NOMO-1 treated with dmso at 0.1 percent for 144 hours (cell line): ENCODE data around the gene COA8.

Source experiments
- DNase-seq: peaks from one replicate; lab custom pipeline; 2025; ENCODE audit not compliant: unreplicated experiment; lab: John Stamatoyannopoulos, UW

The COA8 gene

GRCh38 chr14:103616635-103617300 lies 54.0 kb downstream of the COA8 start:
- DNase-seq, result no peak

DNA sequence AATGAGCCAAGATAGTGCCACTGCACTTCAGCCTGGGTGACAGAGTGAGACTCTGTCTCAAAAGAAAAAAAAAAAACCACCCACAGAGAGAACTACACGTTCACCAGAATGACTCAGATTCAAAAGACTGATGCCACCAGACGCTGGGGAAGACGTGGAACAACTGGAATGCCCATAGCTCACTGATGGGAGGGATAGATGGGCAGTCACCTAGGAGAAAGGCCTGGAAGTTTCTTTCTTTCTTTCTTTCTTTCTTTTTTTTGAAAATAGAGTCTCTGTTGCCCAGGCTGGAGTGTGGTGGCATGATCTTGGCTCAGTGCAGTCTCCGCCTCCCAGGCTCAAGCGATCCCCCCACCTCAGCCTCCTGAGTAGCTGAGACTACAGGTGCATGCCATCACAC lies 56.3 kb downstream of the COA8 start:
- no peak for DNase-seq

- no peak for DNase-seq
Observed at GRCh38 chr14:103621860-103622259, 59.1 kb downstream of the COA8 start.

DNA sequence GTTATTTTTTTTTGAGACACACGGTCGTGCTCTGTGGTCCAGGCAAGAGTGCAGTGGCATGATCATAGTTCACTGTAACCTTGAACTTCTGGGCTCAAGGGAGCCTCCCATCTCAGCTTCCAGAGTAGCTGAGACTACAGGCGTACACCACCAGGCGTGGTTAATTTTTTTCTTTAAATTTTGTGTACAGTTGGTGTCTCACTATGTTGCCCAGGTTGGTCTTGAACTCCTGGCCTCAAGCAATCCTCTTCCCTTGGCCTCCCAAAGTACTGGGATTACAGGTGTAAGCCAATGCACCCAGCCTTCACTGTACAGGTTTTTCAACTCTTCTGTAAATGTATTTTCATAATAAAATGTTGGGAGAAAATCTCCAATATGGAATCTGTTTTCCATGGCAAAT lies 60.5 kb downstream of the COA8 start:
- DNase-seq, result no peak

- no peak for DNase-seq
Observed at GRCh38 chr14:103623883-103624482, 61.2 kb downstream of the COA8 start.

DNA sequence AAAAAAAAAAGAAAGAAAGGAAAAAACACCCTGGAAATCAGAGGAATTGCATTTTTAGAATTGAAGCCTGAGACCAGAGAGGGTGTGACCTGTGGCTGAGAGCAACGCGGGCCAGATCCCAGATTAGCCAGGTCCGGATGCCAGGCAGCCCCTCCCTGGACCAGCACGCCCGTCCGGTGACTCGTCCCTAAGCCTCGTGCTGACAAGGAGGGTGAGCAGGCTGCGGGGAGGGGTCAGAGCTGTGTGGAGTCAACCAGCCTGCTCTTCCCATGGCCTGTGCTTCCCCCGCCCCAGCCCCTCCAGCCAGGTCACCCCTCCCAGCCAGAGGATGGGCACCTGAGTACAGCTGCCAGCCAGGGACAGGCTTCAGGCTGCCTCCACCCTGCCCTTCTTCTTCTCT lies 62.1 kb downstream of the COA8 start:
- DNase-seq, result no peak

DNA sequence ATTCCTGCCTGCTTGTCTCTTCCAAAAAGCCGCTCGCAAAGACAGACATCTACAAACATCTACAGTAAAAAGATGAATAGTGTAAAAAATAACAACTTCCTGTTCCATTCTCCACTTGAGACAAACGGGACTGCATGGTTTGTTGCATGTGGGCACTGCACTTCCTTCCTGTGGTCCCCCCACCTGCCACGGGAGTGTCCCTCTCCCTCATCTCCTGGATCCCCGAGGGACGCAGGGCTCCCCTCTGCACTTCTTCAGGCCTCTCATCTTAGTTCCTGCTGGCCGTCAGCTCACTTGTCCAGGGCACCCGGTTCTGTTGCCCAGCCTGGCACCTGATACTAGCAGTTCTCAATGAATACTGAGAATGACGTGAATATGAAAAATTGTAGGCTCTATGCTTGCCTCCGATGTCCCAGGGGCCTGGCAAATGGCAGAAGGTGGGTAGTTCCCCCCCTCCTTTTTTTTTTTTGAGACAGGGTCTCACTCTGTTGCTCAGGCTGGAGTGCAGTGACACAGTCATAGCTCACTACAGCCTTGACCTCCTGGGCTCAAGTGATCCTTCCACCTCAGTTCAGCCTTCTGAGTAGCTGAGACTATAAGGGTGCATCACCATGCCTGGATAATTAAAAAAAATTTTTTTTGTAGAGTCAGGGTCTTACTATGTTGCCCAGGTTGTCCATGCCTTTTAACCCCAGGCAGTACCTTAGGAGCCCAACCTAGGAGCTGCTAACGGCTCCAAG lies 62.8 kb downstream of the COA8 start:
- no peak for DNase-seq

GRCh38 chr14:103626146-103626850 lies 63.5 kb downstream of the COA8 start:
- no peak for DNase-seq

DNA sequence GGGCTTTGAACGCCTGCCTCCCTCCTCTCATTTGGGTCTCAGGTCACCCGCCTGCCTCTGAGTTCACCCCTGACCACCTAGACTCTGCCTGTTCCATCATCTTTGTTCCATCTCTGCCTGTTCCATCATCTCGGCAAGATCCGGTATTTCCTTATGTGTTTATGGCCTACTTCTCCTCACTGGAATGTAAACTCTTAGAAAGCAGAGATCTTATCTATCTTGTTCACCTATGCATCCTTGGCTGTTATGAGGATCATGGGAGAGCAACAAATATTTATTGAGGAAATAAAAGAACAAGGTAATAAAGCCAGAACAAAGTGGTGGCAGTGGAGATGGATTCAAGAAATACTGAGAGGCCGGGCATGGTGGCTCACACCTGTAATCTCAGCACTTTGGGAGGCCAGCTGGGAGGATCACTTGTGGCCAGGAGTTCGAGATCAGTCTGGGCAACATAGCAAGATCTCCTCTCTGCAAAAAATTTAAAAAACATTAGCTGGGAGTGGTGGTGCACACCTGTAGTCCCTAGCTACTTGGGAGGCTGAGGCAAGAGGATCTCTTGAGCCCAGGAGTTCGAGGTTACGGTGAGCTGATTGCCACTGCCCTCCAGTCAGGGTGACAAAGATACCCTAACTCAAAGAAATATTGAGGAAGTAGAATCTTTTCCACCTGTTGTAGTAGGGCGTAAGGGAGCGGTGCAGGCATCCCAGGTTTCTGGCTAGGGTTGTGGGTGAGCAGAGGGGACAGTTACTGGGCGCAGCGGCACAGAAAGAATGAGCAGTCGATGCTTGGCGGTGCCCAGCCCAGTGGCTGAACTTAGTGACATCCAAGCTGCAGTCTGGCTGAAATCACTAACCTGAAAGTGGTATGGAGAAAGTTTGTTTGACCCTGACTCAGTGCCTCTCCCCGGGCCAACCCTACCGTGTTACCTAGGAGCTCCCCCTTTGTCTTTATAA lies 64.6 kb downstream of the COA8 start:
- DNase-seq, result no peak

DNA sequence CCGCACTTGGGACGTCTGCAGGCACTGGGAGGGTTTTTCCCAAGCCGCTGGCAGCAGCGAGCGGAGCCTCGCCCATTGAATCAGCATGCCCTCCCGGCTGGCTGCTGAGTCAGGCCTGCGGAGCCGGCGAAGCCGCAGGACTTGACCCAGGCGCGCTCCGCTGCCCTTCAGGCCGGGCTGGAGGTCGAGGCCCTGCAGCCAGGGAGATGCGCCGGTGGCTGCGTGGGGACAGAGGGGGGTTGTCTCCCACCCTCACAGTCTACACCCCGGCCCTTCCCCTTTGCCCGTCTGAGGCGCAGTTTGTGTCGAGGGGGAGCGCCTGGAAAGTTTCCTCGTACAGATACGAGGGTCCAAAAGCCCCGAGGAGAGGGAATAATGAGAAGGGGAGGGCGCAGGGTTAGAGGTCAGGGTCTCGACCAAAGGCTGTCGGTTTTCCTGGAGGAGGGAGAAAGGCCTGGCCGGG lies 65.5 kb downstream of the COA8 start:
- DNase-seq, result peak; percentile 9

- peak; percentile 38 for DNase-seq
Observed at GRCh38 chr14:103628684-103629502, 66.1 kb downstream of the COA8 start, which contains the start of gene KLC1. Gene KLC1 (plus strand): TSS chr14:103629211. CDS start chr14:103654565, 25,354 bp downstream.

- no peak for DNase-seq
Observed at GRCh38 chr14:103629503-103630121, 66.9 kb downstream of the COA8 start.

DNA sequence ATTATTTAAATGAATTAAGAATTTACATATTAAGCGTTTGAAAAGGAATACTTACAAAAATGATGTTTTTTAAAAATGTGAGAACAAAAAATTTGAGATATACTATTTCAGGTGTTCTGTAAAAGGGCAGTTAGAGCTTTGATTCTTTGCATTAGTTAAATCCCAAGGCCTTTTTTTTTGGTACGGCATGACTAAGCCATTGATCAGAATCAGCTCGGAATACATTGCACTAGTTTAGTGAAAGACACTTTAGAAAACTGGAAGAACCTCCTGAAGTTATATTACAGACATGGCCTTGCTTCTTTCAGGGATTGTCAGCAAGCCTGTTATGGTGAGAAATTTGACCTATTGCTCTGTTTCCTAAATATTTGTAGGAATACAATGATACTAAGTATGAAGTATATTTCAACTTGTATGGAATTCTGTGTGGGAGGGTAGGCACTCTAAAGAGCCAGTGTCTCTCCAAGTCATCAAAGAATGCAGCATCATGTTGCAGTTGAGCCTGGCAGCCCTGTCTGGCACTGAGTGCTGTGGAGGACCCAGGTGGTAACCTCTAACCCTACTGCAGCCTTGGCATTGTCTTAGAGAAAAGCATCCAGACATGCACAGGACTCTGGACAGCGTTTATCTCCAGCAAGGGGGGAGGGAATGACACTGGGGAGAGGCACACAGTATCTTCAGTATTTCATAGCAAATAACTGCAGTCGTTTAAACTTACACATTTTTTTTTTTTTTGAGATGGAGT lies 67.8 kb downstream of the COA8 start:
- DNase-seq, result no peak

DNA sequence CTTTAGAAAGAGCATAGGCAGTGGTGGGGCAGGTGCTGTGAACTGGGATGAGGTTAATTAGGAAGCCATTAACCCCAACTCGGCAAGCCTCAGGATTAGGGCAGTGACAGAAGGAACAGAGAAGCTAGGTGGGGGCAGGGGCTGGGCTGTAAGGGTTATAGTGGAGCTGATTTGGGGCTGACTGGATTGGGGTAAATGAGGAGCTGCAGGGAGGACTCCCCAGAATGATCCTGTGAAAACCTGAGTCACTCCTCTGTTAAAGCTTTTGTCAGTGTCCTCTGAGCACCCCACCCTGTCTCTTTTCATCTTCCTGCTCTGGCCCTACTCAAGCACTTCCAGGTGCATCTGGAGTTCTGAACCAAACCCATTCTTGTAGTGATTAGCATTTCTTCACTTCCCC lies 70.6 kb downstream of the COA8 start:
- no peak for DNase-seq

GRCh38 chr14:103634156-103634555 lies 71.4 kb downstream of the COA8 start:
- no peak for DNase-seq

DNA sequence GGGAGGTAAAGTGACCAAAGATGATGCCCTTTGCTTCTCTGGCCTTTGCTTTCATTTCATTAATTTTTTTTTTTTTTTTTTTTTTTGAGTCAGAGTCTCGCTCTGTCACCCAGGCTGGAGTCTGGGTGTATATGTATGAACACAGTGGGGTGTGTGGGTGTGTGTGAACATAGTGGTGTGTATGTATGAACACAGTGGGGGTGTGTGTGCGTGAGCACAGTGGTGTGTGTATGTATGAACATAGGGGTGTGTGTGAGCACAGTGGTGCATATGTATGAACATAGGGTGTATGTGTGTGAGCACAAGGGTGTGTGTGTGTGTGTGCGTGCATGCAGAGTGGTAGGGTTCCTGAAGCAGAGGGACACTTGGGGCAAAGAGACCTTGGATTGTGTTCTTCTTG lies 75.8 kb downstream of the COA8 start:
- no peak for DNase-seq
